T-helper 2 cell (primary cell): ENCODE measurements around the gene CADM2.
"Not testable (repeated sequence)": the region's sequence is repeated elsewhere in the genome, so short reads cannot be mapped to it uniquely, and the experiment has no call there.

ENCODE experiments used
- DNase-seq, 5 experiments: peaks; one replicate each; pipeline versions ENCODE4 v3.0.0 to v3.0.0-alpha.2; 2012 to 2022

CADM2 gene

GRCh38 chr3:85081191-85081906 is 122.6 kb downstream of the CADM2 start:
- no peak for DNase-seq

DNA sequence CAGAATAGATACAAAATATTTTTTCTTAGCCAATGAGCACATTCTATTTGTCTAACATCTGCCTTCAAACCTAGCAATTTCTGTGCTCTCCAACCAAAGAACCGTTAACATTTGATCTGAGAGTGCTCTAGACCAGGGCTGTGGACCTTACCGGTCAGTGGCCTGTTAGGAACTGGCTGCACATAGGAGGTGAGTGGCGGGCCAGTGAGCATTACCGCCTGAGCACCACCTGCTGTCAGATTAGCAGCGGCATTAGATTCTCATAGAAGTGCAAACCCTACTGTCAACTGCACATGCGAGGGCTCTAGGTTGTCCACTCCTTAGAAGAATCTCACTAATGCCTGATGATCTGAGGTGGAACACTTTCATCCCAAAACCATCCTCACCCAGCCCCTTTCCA is 131.7 kb downstream of the CADM2 start:
- no peak for DNase-seq

GRCh38 chr3:85100316-85100715 is 141.5 kb downstream of the CADM2 start:
- DNase-seq: no peak

DNA sequence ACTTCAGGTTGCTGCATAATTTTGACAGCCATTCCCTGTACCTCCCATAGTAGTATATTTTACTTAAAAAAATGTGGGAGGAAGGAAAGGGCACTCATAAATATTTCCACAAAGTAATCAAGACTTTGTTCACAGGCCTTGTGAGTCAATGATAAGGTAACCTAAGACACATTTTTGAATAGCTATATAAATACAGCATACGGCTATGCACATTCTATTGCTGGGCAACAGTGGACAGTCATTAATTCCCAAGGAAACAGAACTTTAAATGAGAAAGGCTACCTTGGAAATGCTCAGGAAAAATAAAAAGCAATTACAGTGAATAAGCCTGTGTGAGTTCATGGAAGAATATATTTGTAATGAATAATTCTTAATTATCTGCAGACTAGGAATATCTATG is 144.0 kb downstream of the CADM2 start:
- DNase-seq: no peak

DNA sequence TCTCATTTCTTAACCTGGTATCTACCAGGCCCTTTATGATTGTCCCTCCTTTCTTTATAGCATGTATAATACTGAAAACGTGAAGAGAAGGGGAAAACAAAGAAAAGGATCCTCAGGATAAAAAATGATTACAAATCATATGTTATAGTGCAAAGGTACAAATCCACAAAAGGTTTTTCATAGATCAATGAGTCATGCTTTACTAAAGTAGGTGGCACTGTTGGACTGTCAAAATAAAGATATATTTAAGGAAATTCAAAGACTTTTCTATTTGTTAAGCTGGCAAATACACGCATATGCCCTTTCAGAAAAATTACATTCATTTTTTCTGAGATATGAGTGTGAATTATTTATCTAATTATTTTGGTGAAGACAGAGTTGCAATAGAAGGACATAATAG is 151.6 kb downstream of the CADM2 start:
- no peak for DNase-seq

DNA sequence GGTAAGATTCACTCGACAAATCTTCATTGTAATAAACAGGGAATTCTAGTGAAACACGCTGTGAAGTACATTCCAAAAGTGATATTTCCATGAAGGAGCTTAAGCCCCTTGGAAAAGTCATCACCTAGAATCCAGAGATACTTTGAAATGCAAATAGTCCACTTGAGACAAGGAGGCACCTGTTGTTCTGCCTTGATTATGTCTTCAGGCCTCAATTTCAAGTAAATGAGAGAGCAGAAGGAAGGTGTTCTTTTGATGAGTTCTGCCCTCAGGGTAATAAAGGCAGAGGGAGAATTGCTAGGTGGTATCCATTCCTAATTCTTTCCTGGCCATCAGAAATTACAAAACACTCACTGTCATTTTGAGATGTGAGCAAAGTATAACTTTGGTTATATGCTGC is 162.1 kb downstream of the CADM2 start:
- DNase-seq: no peak

GRCh38 chr3:85132864-85133263 is 174.1 kb downstream of the CADM2 start:
- DNase-seq: not testable (repeated sequence)

GRCh38 chr3:85133691-85134420 is 175.1 kb downstream of the CADM2 start:
- not testable (repeated sequence) for DNase-seq

- no peak for DNase-seq
Measured at GRCh38 chr3:85142626-85143025, 183.8 kb downstream of the CADM2 start.

DNA sequence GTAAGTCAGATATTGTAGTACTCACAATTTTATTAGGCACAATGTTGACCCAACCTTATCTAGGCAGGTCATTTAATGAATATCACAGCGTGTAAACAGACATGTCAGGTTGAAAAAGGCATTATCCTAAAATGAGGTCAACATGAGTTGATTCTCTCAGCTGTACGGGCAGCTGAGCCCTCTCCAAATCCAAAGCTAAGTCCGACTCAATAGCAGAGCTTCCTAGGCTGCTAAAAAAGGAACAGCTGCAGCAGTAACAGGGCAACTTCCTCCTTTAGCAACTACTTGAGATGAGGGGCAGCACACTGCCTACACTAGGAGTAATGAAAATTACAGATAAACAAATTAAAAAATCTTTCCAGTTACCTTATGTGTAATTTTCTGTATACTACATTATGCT is 189.2 kb downstream of the CADM2 start:
- no peak for DNase-seq

GRCh38 chr3:85151555-85151954 is 192.8 kb downstream of the CADM2 start:
- DNase-seq: no peak

DNA sequence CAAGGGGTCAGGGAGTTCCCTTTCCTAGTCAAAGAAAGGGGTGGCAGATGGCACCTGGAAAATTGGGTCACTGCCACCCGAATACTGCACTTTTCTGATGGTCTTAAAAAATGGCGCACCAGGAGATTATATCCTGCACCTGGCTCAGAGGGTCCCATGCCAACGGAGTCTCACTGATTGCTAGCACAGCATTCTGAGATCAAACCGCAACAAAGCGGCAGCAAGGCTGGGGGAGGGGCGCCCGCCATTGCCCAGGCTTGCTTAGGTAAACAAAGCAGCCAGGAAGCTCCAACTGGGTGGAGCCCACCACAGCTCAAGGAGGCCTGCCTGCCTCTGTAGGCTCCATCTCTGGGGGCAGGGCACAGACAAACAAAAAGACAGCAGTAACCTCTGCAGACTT is 194.5 kb downstream of the CADM2 start:
- DNase-seq: not testable (repeated sequence)

DNA sequence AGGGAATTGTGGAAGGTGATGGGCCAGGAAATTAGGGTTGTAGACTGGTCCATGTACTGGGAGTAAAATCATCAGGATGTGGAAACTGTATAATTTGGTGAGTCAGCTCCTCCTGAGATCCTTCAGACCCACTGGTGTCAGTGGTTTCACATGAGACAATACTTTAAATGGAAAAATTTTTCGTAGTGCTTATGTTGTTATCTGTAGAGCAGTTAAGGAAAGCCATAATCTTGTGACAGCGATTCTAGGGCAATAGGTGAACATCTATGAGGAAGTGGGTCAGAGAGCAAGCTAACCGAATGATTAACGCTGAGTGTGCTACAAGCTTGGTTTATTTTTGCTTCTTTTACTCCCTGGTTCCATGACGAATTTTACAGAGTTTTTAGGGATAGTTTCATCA is 200.6 kb downstream of the CADM2 start:
- DNase-seq: no peak

GRCh38 chr3:85161544-85161943 is 202.8 kb downstream of the CADM2 start:
- no peak for DNase-seq

DNA sequence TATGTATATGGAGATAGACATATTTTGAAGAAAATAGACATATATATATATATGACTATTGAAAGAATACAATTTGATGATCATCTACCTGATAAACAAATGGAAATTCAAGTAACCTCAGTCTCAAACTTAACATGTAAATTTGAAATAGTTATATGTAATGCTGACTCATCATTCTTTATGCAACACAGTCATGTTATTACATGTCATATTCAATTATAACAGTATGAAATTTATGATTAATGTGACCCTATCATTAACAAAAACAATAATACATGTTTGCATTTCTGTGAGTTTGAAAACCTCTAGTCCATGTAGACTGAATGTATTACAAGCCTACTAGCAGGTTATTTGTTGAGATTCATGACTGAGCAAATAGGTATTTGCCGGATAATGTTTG is 204.1 kb downstream of the CADM2 start:
- no peak for DNase-seq

DNA sequence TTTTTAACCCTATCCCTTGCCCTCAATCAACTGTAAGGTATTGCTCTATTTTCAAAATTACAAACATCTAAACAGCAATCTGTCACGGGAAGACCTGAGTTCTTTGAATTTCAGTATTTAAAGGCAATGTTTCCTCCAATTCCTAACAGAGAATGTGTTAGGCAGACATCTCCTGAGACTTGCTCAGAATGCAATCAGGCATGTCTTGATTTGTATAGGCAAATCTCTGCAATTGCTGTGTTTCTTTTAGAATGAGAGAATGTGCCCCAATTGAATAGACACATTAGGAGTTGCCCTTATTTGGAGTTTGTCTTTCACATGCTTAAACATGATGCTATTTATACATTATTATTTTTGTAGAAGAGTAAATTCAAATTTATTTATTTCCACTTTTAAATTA is 205.6 kb downstream of the CADM2 start:
- DNase-seq: no peak

- DNase-seq: no peak
Measured at GRCh38 chr3:85167576-85167975, 208.8 kb downstream of the CADM2 start.

DNA sequence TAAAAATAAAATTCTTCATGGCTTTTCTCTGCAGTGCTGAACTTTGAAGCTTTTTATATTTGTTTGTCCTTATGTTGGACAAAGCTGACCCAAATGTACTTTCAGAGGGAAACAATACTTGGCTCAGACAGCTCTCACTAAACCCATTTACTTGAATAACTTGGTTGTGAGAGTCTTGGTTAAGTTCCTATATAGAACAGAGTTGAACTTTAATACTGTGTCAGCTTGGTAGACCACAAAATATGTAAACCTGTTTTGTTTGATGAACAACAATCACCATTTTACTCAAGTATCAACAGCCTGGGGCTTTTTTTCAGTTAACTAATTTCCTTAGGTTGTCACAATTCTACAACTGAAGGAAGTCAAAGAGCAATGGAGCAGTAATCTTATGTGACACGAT is 211.9 kb downstream of the CADM2 start:
- DNase-seq: no peak

GRCh38 chr3:85171976-85172375 is 213.2 kb downstream of the CADM2 start:
- no peak for DNase-seq

DNA sequence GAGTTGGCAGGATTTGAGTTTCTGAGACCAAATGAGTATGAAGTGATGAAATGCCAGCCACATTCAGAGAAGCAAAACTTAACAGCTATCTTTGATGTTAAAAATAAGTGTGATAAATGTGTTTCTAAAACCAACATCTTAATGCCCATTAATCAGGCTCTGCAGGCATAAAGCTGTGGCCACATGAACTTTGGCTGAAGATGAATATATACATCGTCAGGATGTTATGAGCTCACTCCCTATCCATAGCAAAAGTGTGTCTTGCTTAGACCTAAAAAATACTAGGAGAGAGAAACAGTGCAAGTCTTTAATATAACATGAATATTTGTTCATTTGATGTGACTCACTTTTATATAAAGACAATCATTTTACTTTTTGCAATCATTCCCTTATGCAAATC is 218.0 kb downstream of the CADM2 start:
- DNase-seq: no peak

GRCh38 chr3:85182975-85183752 is 224.4 kb downstream of the CADM2 start:
- DNase-seq: no peak

GRCh38 chr3:85185495-85185894 is 226.7 kb downstream of the CADM2 start:
- DNase-seq: no peak

DNA sequence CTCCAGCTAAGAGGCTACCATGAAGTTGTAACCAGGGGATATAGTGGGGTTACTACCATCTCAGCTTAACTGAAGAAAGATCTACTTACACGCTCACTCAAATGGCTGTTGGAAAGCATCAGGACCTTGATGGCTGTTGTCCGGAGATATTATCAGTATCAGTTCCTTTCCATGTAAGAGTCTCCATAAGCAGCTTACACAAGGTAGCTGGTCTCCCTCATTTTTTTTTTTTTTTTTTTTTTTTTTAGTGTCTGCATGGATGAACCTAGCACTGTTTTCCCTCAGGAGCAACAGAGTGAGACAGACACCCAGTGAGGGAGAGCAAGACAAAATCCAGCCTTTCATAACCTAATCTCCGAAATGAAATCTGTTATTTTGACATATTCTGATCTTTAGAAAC is 230.9 kb downstream of the CADM2 start:
- DNase-seq: no peak

DNA sequence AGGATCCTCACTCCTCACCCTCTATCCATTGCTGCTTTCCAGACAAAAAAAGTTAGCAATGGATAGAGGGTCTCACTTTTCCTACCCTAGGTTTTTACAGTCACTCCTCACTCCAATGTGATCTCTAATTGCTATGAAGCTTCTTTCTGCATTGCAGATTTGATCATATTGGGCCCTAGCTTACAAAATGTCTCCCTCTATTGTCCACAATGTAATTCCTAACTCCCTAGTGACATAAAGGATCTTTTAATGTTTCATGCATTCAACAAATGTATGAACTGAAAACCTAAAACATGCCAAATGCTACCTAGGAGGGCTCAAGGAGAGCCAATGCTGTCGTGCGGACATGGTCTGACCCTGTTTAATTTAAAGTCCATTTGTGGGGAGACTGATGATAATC is 234.8 kb downstream of the CADM2 start:
- DNase-seq: no peak
